IPS-11a (cell line): ENCODE measurements around the gene MLH3.

Experiments
- H3K4me3 ChIP-seq: one replicate; pipeline ENCODE4 v1.5.1; 2013; ENCODE audit warnings: low read depth, low read length, control low read depth

MLH3 gene

DNA sequence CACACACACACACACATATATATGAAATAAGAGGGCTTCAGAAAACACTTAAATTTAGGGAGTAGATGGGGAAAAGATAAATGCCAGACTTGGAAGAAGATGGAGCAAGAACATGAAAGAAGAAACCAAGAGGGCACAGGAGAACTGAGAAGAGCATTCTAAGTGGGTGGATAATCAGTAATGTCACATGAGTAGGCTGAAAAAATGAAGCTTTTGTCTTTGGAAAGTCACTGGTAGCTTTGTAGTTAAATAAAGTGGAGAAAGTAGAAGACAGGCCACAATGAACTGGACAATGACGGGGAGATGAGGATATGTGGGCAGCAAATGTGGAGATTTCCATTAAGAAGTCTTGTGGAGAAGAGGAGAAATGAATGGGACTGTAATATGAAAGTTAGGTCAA lies 15.9 kb upstream of the MLH3 start:
- no peak overlapping the region for H3K4me3 ChIP-seq

DNA sequence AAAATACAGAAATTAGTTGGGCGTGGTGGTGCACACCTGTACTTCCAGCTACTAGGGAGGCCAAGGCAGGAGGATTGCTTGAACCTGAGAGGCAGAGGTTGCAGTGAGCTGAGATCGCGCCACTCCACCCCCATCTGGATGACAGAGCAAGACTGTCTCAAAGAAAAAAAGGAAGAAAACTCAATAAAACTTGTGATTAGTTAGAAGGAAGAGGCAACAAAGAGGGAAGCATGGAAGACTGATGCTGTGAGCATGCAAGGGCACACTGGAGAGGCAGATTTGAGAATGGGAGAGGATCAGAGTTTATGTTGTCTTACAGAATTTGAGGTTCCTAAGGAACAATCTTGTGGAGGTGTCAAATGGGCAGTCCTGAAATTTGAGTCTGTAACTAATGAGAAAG lies 15.4 kb upstream of the MLH3 start:
- no peak overlapping the region for H3K4me3 ChIP-seq

DNA sequence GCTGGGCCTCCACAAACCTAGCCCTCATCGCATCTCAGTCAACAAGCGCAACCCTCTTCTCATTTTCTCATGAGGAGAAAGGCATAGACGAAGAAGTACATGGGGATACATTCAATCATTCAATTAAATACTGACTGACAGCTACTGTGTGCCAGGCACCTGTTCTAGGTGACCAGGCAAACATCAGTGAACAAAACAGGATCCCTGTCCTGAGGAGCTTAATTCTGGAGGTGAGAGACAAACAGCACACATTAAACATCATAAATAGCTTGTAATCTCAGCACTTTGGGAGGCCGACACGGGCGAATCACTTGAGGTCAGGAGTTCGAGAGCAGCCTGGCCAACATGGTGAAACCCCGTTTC lies 12.9 kb upstream of the MLH3 start:
- peak overlapping the region; percentile 84 for H3K4me3 ChIP-seq

DNA sequence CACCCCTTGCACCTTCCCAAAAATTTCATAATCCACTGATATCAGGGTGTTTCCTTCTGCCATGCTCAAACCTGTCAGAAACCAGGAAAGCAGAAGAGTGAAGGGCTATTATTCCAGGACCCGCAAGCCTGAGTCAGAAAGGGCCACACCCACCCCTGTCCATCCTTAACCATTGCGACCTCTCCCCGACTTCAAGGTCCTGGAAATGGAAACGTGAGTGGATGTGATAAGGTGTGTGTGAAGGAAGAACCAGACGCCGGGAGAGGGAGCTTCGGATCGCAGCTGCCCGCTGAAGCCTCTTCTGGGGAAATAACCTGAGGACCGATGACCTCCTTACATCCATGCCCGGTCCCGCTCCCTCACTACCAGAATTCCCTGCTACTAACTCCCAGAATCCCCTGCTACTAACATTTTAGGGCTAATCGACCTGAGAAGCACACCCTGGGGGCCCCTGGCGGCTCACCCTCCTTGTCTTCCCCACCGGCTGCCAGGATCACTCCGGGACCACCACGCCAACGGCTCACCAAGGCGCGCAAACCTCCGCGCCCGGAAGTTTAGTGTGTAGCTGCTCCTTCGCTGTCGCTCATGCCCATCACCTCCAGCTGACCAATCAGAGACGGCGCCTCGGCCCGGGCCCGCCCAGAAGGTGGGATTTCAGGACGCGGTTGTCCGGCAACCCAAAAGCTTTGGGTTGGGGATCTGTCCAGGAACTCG lies 12.4 kb upstream of the MLH3 start, which contains the start of gene ACYP1:
Gene ACYP1, minus strand, starts transcription at position 534 of the 714 bp plus-strand sequence. Its CDS starts 471 bp downstream, at position 63.
- peak within 1 kb of the TSS; percentile 84 for H3K4me3 ChIP-seq

DNA sequence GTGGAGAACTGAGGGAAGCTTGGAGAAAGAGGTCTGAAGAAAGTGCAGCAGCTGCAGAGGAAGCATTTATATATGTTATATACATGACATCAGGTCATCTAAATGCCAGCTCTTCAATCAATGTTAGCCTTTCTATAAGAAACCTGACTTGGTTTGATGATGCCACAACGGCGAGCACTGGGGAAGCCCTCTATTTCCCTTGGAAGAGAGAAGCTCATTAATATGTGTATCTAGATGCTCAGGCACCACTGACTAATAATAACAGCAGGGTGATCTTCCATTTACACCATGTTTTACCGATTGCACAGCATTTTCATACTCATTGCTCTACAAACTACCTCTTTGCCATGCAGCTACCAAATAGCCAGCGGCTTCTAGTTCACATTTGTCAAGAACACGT lies 11.7 kb upstream of the MLH3 start:
- H3K4me3 ChIP-seq: peak overlapping the region; percentile 84

DNA sequence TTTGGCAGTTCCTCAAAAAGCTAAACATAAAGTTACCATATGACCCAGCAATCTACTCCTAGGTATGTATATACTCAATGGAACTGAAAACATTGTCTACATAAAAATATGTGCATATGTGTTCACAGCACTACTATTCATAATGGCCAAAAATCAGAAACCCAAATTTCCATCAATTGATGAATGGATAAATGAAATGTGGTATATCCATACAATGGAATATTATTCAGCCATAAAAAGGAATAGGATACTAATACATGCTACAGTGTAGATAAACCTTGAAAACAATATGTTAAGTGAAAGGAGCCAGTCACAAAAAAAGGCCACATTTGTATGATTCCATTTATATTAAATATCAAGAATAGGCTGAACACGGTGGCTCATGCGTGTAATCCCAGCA lies 9.2 kb upstream of the MLH3 start:
- no peak overlapping the region for H3K4me3 ChIP-seq

DNA sequence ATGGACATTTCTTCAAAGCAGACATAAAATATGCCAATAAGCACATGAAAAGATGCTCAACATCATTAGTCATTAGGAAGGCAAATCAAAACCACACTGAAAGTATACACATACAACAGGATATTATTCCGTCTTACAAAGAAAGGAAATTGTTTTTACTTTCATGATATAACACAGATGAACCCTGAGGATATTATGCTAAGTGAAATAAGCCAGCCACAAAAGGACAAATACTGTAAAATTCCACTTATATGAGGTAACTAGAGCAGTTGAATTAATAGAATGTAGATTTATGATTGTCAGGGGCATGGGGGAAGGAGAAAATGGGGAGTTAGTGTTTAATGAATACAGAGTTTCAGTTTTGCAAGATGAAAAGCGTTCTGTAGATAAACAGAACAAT lies 8.4 kb upstream of the MLH3 start:
- H3K4me3 ChIP-seq: no peak overlapping the region

DNA sequence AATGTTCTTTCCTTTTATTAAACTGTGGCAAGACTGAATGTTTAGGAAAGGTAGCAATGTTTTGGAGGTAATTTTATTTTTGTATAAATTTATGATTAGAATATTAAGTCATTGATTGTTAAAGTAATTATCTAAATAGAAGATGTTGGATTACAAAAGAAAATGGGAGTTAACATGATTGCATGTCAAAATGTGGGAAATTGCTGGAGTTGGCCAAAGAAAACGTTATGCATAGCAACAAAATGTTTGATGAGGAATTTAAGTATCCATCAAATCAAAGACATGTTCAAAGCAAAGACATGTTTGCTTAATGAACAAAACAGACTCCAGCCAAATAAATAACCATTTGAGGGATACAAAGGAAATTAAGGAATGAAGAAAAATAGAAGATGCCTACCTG lies 3.2 kb upstream of the MLH3 start:
- no peak overlapping the region for H3K4me3 ChIP-seq

DNA sequence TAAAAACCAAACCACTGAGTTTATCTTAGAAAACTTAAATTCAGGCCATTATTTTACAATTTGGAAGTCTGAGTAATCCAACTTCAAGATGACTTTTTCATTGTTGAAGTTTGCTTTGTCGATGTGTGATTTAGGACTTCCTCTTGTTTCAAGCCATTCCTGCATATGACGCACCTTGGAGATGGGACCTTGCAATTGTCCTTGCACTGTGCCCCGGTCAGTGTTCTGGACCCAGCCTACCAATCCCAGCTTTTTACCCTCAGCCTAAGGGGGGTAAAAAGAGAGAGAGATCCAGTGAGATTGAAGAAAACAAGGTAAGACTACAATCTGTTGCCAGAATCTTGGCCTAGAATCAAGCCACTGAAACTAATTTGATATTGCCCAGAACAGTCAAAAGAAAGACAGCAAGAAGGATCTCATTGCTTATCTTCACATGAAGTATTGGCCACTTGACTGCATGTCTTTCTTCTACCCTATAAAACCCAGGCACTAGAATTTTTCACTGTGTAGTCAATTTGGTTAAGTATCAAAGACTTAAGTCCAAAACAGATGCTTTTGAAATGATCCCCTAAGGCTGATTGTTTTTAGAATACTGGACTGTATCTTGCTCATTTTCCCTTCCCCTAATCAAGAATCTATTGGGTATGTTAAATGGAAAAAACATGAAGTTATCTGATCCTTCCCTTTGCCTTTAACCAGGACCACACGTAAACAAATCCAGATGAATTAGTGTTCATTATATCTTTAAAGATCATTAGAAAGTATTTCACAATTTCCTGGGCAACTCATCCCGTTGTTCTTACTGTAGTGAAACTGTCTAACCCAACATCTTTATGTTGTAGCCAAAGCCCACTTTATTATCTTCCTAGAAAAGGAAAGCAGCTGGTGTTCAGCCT lies 2.4 kb upstream of the MLH3 start:
- H3K4me3 ChIP-seq: no peak overlapping the region

DNA sequence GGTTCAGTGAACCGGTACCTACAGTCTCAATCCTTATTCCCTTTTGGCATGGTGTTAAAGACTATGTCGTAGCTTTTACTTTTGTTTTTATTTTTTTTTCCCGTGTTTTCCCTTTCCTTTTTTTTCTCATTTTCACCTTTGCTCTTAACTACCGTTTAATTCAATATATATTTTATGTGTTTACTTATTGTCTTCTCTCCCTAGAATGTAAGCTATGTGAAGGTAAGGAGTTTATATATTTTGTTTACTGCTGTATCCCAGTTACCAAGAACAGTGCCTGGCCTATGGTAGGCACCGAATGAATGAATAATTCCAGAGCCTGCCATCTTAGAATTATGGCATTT lies 261 bp upstream of the MLH3 start:
- H3K4me3 ChIP-seq: no peak overlapping the region

DNA sequence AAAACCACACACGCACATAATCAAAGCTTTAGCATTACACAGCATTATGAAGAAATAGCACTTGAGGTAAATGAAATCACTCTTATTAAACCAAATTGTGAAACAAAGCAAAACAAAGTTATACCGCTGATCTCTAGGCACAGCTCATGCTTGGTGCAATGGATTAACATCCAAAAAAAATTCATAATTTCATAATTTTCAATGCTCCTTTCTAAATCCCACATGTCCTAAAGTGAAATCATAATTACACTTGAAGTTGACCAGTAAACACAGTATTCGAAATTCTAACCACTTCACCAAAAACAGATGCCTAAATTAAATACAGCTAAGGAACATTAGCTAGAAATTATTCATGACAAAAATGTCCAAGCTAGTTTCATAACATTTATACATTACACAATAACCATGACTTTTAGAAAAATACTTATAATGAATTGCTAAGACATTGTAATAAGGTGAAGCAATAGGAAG lies 1.5 kb downstream of the MLH3 start:
- H3K4me3 ChIP-seq: no peak overlapping the region

DNA sequence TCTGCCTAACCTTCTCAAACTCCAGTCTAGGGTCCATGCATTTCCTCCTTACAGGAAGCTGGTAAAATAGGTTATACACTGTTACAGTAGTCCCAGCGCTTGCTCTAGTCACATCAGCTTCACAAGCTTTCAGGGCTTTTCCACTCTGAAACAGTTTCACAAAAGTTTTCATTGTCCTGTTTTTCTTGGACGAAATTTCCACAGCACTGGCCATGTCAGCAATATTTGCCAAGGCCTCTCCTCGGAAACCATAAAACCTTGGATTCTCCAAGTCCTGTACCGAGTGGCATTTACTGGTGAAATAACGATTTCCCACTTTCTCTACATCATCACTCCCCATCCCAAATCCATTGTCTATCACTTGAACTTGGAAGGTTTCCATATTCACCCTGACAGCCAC lies 2.1 kb downstream of the MLH3 start:
- H3K4me3 ChIP-seq: no peak overlapping the region

DNA sequence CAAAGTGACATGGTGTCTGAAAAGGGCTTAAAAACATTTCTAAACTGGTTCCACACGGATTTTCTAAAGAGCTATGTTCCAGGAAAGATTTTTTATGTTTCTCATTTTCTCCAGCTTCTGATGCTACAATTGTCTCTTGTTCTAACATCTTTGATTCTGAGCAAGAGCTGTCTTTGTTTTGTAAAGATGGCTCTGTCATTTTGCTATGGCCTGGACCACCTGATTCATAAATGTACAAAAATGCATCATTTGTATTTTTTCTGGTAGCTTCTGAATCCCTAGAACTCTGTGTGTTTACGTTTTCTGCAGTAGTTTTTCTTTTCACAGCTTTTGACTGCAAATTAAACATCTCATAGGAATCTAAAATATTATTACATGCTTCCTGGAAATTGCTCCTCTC lies 3.2 kb downstream of the MLH3 start:
- H3K4me3 ChIP-seq: no peak overlapping the region

DNA sequence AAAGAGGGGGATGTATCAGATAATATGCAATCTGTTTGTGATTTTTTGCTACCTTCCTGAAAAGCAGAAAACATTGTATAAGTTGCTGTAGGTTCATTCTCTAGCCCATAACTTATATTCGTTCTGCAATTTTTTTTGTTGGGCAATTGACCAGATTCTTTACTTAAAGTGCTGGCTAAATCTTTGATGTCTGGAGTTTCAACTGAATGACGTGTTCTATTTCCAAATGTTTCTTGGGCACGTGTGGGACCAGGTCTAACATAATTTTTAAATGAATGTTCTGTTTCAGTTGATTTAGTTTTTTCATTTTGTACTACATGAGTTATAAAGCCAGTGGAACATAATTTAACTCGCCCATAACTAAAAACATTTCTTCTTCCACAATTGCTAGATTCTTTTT lies 3.8 kb downstream of the MLH3 start:
- H3K4me3 ChIP-seq: no peak overlapping the region

DNA sequence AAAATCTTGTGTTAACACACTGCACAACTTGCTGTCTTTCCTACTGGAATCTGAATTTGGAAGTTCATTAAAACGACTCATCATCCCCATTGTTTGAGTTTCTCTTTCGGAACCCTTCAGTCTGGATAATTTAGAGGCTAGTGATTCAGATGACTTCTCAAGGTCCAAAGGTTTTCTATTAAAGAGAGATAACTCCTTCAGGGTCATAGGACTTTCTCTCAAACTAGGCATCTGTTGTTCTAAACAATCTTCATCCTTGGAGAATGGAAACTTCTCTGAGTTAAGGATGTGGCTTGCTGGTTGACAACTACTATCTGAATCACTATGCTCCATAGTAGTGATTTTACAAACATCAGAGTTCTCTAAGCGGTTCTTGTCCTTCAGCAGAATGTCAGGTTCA lies 4.4 kb downstream of the MLH3 start:
- H3K4me3 ChIP-seq: no peak overlapping the region

DNA sequence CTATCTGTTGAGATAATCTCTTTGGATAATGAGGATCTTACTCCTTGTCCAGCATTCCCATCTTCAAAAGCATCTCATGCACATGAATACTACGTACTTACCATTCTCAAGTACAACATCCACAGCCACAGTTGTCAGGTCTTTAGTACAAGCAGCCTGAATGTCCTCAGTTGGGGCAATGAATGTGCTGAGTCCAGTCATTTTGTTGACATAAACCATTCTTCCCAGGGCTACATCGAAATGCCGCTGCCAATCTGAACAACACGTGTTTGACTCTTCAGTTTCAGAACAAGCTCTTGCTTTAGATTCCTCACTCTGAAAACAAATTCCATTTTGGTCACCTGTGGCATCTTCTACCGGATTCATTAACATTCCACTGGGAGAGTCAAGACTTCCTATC lies 5.0 kb downstream of the MLH3 start:
- no peak overlapping the region for H3K4me3 ChIP-seq

DNA sequence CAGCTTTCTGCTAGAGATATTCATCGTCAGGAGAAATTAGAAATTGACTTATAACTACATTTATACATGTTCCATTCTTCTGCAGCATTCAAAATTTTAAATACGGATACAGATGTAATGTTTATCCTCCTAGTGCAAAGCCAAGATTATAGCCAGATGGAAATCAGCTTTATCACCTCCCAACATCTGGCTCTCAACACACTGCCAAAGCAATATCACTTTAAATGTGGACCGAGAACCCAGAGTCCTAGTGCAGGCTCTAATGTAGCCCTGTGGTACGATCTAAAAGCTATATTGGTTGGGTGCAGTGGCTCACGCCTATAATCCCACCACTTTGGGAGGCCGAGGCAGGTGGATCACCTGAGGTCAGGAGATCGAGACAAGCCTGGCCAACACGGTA lies 6.5 kb downstream of the MLH3 start:
- H3K4me3 ChIP-seq: no peak overlapping the region

DNA sequence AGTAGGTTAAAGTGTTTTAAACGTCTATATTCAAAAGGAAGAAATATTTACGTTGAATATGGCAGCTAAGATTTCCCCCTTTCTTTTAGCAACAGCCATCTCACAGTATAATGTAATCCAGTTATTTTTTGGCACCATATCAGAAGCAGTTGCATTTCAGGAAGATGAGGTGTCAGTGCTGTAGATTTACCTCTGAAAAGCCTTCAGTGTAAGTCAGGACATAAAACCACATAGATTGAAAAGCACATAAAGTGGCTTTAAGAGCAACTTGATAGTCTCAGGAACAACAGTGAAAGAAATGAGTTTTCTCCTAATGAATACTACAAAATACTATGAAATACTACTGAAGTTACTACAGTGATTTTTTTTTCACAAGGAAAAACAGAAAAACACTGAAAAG lies 6.9 kb downstream of the MLH3 start:
- H3K4me3 ChIP-seq: no peak overlapping the region

DNA sequence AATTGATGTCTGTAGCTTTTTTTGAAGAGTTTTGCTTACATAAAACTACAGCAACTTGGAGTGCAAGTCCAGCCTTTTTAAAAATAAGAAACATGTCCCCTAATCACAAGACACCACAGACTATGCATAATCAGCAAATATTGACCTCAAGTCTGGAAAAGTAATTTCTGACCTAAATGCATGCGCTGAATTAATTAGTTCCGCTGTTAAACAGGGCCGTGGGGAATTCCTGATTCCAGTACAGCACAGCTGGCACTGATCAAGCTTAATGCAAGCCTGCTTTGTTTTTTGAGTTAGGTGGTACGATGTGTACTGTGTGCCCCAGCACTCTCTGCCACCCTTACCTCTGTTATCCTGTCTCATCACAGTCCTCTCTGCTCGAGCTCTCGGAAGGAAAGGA lies 9.2 kb downstream of the MLH3 start:
- H3K4me3 ChIP-seq: no peak overlapping the region

DNA sequence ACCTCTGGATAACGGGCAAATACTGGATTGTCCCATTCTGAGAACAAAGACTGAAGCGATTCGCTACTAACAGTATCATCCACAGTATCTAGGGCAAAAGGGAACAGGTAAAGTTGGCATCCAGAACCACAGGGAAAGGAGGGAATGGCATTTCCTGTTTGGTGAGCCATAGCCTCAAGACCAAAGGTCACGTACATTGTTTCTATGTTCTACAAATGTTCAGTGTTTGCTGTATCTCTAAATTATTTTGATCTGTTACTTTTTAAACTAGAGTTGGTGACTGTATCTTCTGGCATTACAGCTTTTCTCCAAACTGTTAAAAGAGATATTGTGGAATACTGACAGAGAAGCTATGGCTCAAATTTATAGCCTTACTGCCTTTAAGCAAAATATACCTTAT lies 9.7 kb downstream of the MLH3 start:
- no peak overlapping the region for H3K4me3 ChIP-seq

DNA sequence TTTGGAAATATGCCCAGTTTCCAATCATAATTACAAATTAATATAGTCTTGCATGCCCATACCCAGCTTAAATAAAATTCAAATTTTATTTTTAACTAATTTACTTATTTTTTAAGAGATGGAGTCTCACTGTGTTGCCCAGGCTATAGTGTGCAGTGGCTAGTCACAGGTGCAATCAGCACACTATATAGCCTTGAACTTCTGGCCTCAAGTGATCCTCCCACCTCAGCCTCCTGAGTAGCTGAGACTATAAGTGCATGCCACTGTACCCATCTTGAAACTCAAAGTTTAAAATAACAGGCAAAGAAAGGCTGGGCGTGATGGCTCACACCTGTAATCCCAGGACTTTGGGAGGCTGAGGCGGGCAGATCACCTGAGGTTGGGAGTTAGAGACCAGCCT lies 10.3 kb downstream of the MLH3 start:
- no peak overlapping the region for H3K4me3 ChIP-seq

DNA sequence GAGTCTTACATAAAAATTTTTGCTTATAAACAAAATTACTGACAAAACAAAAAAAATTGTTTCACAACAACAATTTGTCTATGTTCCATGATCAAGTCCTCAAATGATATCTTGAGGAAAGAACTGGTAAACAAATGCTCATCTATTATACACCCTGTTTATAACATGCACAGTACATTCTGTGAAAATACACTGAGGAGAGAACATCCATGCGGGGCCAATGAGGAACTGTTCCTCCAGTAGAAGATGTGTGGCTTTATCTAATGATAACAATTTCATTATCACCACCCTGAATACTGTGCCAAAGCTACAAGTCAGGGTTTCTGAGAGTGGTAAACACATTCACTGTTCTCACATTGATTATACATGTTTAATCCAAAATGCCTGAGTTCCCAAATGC lies 10.8 kb downstream of the MLH3 start:
- no peak overlapping the region for H3K4me3 ChIP-seq
